H1 (cell line): ENCODE data around the gene GNA12. TPM values are rescaled to one million over a fixed set of nuclear protein-coding genes. Genes with fewer than 3 reads are reported as not detected.

Experiments used
- CTCF ChIA-PET: fragments of 300-600 bp; sonication (Branson Sonifier 250); formaldehyde crosslinking; loops from one replicate; lab custom pipeline; 2021; ENCODE audit not compliant: partially characterized antibody; lab: Charles Lee
- POLR2A ChIA-PET: fragments of 300-600 bp; sonication (Branson Sonifier 250); formaldehyde crosslinking; loops from one replicate; lab custom pipeline; 2021; ENCODE audit warnings: inconsistent platforms; ENCODE audit not compliant: partially characterized antibody; lab: Charles Lee
- DNase-seq, 2 experiments: peaks; one replicate each; pipeline versions ENCODE4 v3.0.0 to v3.0.0-alpha.2; 2010 to 2022; ENCODE audit warnings: low spot score in 2 of 2, low read depth in 1 of 2, mixed read lengths in 1 of 2
- FAIRE-seq: peaks from 2 replicates; lab custom pipeline; 2011; peaks lifted over from hg19 to GRCh38; lab: Jason Lieb, UNC
- H2AFZ ChIP-seq: 2 replicates; pipeline ENCODE4 v1.8.1; 2012; ENCODE audit warnings: low read length, inconsistent platforms
- H2AK5ac ChIP-seq: 2 replicates; pipeline ENCODE4 v1.6.1; 2013; ENCODE audit warnings: low read depth, low read length
- H2BK120ac ChIP-seq: replicated peaks from 2 replicates; pipeline ENCODE3; 2013; ENCODE audit warnings: low read depth, low read length, inconsistent platforms
- H2BK12ac ChIP-seq: 2 replicates; pipeline ENCODE4 v1.6.1; 2013; ENCODE audit warnings: low read depth, low read length
- H2BK15ac ChIP-seq: 2 replicates; pipeline ENCODE4 v1.6.1; 2013; ENCODE audit warnings: low read length
- H2BK20ac ChIP-seq: 2 replicates; pipeline ENCODE4 v1.6.1; 2013; ENCODE audit warnings: low read length
- H2BK5ac ChIP-seq: 2 replicates; pipeline ENCODE4 v1.6.1; 2013; ENCODE audit warnings: low read depth, low read length
- H3K14ac ChIP-seq: 2 replicates; pipeline ENCODE4 v1.6.1; 2013; ENCODE audit warnings: inconsistent platforms; ENCODE audit not compliant: insufficient read length
- H3K18ac ChIP-seq: 2 replicates; pipeline ENCODE4 v1.6.1; 2013; ENCODE audit warnings: low read length; ENCODE audit errors: extremely low read depth
- H3K23ac ChIP-seq: 2 replicates; pipeline ENCODE4 v1.6.1; 2013; ENCODE audit warnings: inconsistent platforms; ENCODE audit not compliant: insufficient read length
- H3K23me2 ChIP-seq: 2 replicates; pipeline ENCODE4 v1.6.1; 2013; ENCODE audit warnings: low read depth, low read length
- H3K27ac ChIP-seq: 2 replicates; pipeline ENCODE4 v1.6.1; 2011; ENCODE audit warnings: low read depth, low read length, inconsistent platforms
- H3K27me3 ChIP-seq, 4 experiments: replicated peaks in 1 of 4; 1 replicate in 1 of 4; 2 replicates in 3 of 4; pipeline versions ENCODE4 v1.6.1 to v1.8.1; 2011 to 2013; ENCODE audit warnings: low read length in 3 of 4, mild to moderate bottlenecking in 3 of 4, inconsistent platforms in 2 of 4, mixed read lengths in 2 of 4, moderate library complexity in 1 of 4; ENCODE audit not compliant: control insufficient read depth in 3 of 4, insufficient read depth in 3 of 4; ENCODE audit errors: extremely low read depth in 1 of 4
- H3K36me3 ChIP-seq, 4 experiments: 2 replicates each; pipeline versions ENCODE4 v1.6.1 to v1.8.1; 2011 to 2013; ENCODE audit warnings: mild to moderate bottlenecking in 4 of 4, low read length in 3 of 4, moderate library complexity in 2 of 4, control low read depth in 1 of 4, inconsistent platforms in 1 of 4; ENCODE audit not compliant: insufficient read depth in 4 of 4, control insufficient read depth in 2 of 4
- H3K4ac ChIP-seq: replicated peaks from 2 replicates; pipeline ENCODE3; 2013; ENCODE audit warnings: low read length, low read depth, mixed read lengths, inconsistent platforms; ENCODE audit not compliant: insufficient read length
- H3K4me1 ChIP-seq, 4 experiments: replicated peaks in 1 of 4; 1 replicate in 1 of 4; 2 replicates in 3 of 4; pipeline versions ENCODE4 v1.6.1 to v1.8.1; 2011 to 2013; ENCODE audit warnings: low read length in 3 of 4, inconsistent platforms in 2 of 4, mixed read lengths in 1 of 4; ENCODE audit not compliant: insufficient read depth in 4 of 4, control insufficient read depth in 3 of 4
- H3K4me2 ChIP-seq, 2 experiments: 2 replicates each; pipeline versions ENCODE4 v1.6.1 to v1.8.1; 2011 to 2013; ENCODE audit warnings: low read depth in 2 of 2, low read length in 2 of 2, control low read depth in 1 of 2, inconsistent platforms in 1 of 2, mild to moderate bottlenecking in 1 of 2; ENCODE audit not compliant: insufficient read depth in 1 of 2
- H3K4me3 ChIP-seq, 4 experiments: fragments of 200-600, 300-600 bp in 1 of 4; sonication (generic), shearing (Covaris generic), sonication (Bioruptor Twin) in 1 of 4; 2 replicates each; pipeline versions ENCODE4 v1.5.1 to v1.8.1; 2011 to 2016; ENCODE audit warnings: low read length in 4 of 4, low read depth in 3 of 4, control low read depth in 2 of 4, inconsistent platforms in 2 of 4, mild to moderate bottlenecking in 2 of 4, mixed read lengths in 1 of 4, moderate library complexity in 1 of 4; ENCODE audit not compliant: insufficient read depth in 2 of 4; ENCODE audit errors: extremely low read depth in 1 of 4
- H3K56ac ChIP-seq: replicated peaks from 2 replicates; pipeline ENCODE3; 2013; ENCODE audit warnings: low read depth, mild to moderate bottlenecking, mixed read lengths, low read length, inconsistent platforms; ENCODE audit not compliant: insufficient read length
- H3K79me1 ChIP-seq: 2 replicates; pipeline ENCODE4 v1.6.1; 2013; ENCODE audit warnings: low read depth, low read length, control low read depth
- H3K79me2 ChIP-seq, 2 experiments: 2 replicates each; pipeline versions ENCODE4 v1.6.1 to v1.8.1; 2012 to 2013; ENCODE audit warnings: low read length in 2 of 2, mild to moderate bottlenecking in 2 of 2, inconsistent platforms in 1 of 2; ENCODE audit not compliant: insufficient read depth in 2 of 2, control insufficient read depth in 1 of 2
- H3K9ac ChIP-seq, 4 experiments: replicated peaks in 1 of 4; 1 replicate in 1 of 4; 2 replicates in 3 of 4; pipeline versions ENCODE4 v1.6.1 to v1.8.1; 2011 to 2013; ENCODE audit warnings: low read depth in 3 of 4, low read length in 3 of 4, control low read depth in 2 of 4, mild to moderate bottlenecking in 2 of 4, moderate library complexity in 2 of 4, inconsistent platforms in 1 of 4; ENCODE audit errors: extremely low read depth in 1 of 4
- H3K9me3 ChIP-seq, 2 experiments: 2 replicates each; pipeline versions ENCODE4 v1.6.1 to v1.8.1; 2012 to 2013; ENCODE audit warnings: mild to moderate bottlenecking in 2 of 2, moderate library complexity in 2 of 2, control low read depth in 1 of 2, inconsistent platforms in 1 of 2, low read depth in 1 of 2, low read length in 1 of 2, mixed read lengths in 1 of 2; ENCODE audit not compliant: insufficient read depth in 2 of 2
- H4K20me1 ChIP-seq, 2 experiments: replicated peaks in 1 of 2; 2 replicates each; pipeline versions ENCODE3 to v1.8.1; 2011 to 2013; ENCODE audit warnings: inconsistent platforms in 2 of 2, low read length in 2 of 2, mild to moderate bottlenecking in 1 of 2; ENCODE audit not compliant: insufficient read depth in 2 of 2, control insufficient read depth in 1 of 2
- H4K5ac ChIP-seq: 2 replicates; pipeline ENCODE4 v1.6.1; 2013; ENCODE audit warnings: low read length, low read depth, mixed read lengths, inconsistent platforms; ENCODE audit not compliant: insufficient read length
- H4K8ac ChIP-seq: 2 replicates; pipeline ENCODE4 v1.8.0; 2013; ENCODE audit warnings: mild to moderate bottlenecking, moderate library complexity, low read length, inconsistent platforms; ENCODE audit not compliant: insufficient read depth; ENCODE audit errors: extremely low read depth
- H4K91ac ChIP-seq: replicated peaks from 2 replicates; pipeline ENCODE3; 2013; ENCODE audit warnings: low read length, mixed read lengths, inconsistent platforms; ENCODE audit not compliant: insufficient read length
- E2F6 ChIP-seq: IDR thresholded peaks from 2 replicates; pipeline ENCODE4 v1.6.1; 2012; ENCODE audit warnings: inconsistent platforms
- GTF2F1 ChIP-seq: IDR thresholded peaks from 2 replicates; pipeline ENCODE4 v1.6.1; 2012; ENCODE audit warnings: low read depth, low read length, improper control_type of control experiment, borderline replicate concordance
- HDAC6 ChIP-seq: IDR thresholded peaks from one replicate; pipeline ENCODE4 v1.7.1; 2012; ENCODE audit warnings: low read depth, mild to moderate bottlenecking, inconsistent platforms, low read length, moderate library complexity
- JUN ChIP-seq: IDR thresholded peaks from 2 replicates; pipeline ENCODE4 v1.6.1; 2011; ENCODE audit warnings: low read depth, mild to moderate bottlenecking, improper control_type of control experiment, low read length
- NANOG ChIP-seq: IDR thresholded peaks from 2 replicates; pipeline ENCODE4 v1.6.1; 2011; ENCODE audit warnings: low read length, low read depth, mild to moderate bottlenecking, inconsistent platforms; ENCODE audit not compliant: insufficient read depth, poor library complexity, severe bottlenecking
- PHF8 ChIP-seq: fragments of 200-600 bp; sonication (generic); conservative IDR thresholded peaks from 2 replicates; pipeline ENCODE4 v1.7.1; 2012; ENCODE audit warnings: low read depth, mild to moderate bottlenecking, inconsistent platforms, low read length, moderate library complexity
- RAD21 ChIP-seq, 2 experiments: IDR thresholded peaks in 1 of 2; conservative IDR thresholded peaks in 1 of 2; 2 replicates each; pipeline ENCODE4 v1.6.1; 2011; ENCODE audit warnings: low read depth in 2 of 2, low read length in 2 of 2, improper control_type of control experiment in 1 of 2, inconsistent platforms in 1 of 2, mild to moderate bottlenecking in 1 of 2, moderate library complexity in 1 of 2
- RXRA ChIP-seq: IDR thresholded peaks from 2 replicates; pipeline ENCODE4 v1.6.1; 2011; ENCODE audit warnings: low read depth, mild to moderate bottlenecking, low read length, moderate library complexity; ENCODE audit not compliant: insufficient read depth
- SUZ12 ChIP-seq: fragments of 200-600 bp; sonication (generic); IDR thresholded peaks from 2 replicates; pipeline ENCODE4 v1.6.1; 2012; ENCODE audit warnings: mild to moderate bottlenecking, inconsistent platforms, low read length, moderate library complexity, mixed read lengths
- TBP ChIP-seq: IDR thresholded peaks from 2 replicates; pipeline ENCODE4 v1.6.1; 2011; ENCODE audit warnings: low read depth, low read length, improper control_type of control experiment
- TCF12 ChIP-seq: IDR thresholded peaks from 2 replicates; pipeline ENCODE4 v1.6.1; 2011; ENCODE audit warnings: low read depth, mild to moderate bottlenecking, low read length
- TEAD4 ChIP-seq: IDR thresholded peaks from 2 replicates; pipeline ENCODE4 v1.6.1; 2012; ENCODE audit warnings: low read depth, low read length, inconsistent platforms, mixed read lengths
- ZNF274 ChIP-seq: IDR thresholded peaks from 2 replicates; pipeline ENCODE4 v1.7.0; 2012; ENCODE audit warnings: low read length, borderline replicate concordance; ENCODE audit errors: extremely low read depth
- WGBS, 2 experiments: shearing (Covaris generic) in 1 of 2; methylation state at CpG; one replicate each; pipeline versions ENCODE4 v1.1.6 to v1.1.7; 2013 to 2015; ENCODE audit warnings: low lambda C conversion rate in 2 of 2, mixed read lengths in 2 of 2, inconsistent platforms in 1 of 2, low coverage in 1 of 2, missing lambda C conversion rate in 1 of 2; ENCODE audit not compliant: insufficient replicate concordance in 2 of 2, insufficient coverage in 1 of 2, insufficient read length in 1 of 2; ENCODE audit errors: extremely low coverage in 1 of 2, missing lambda C conversion rate in 1 of 2; 5-methylcytosine and 5-hydroxymethylcytosine counted together
- polyA plus RNA-seq, 7 experiments: library from polyadenylated mRNA; depleted of rRNA in 3 of 7; stranded (reverse) in 5 of 7; unstranded in 2 of 7; fragments of >200 nt in 5 of 7; fragments of 200-250 nt in 2 of 7; gene quantifications; 1 replicate in 5 of 7; 2 replicates in 1 of 7; 4 replicates in 1 of 7; pipeline versions ENCODE4 v1.2.1 to v1.2.3, GENCODE V29; 2011 to 2013; ENCODE audit warnings: missing spikeins in 2 of 7, mixed read lengths in 2 of 7
- total RNA-seq: library from RNA; stranded (reverse); fragmentation: NEBNext Ultra II Directional; extraction: Animal tissue kit (Norgen Biotek cat#: 25700); gene quantifications from 2 replicates; pipeline ENCODE4 v1.2.1, GENCODE V29; 2021

GNA12 gene
- total and polyA plus RNA-seq, 2 of the 8 experiments (the other 6 are each of a cell fraction or from before 2014, with no cell fraction given) = 96.5 to 109 TPM

GRCh38 chr7:2799253-2799652 lies 44.9 kb downstream of the GNA12 start:
- no peak overlapping the region for H3K9ac ChIP-seq
- H3K4ac ChIP-seq = no peak overlapping the region
- H3K27me3 ChIP-seq = no peaks in the 10 kb centered on the region
- H2BK12ac ChIP-seq = no peak overlapping the region
- peaks cover 17% of the 10 kb centered on the region for H3K79me1 ChIP-seq
- H4K20me1 ChIP-seq = peaks cover 0 to 19% of the 10 kb centered on the region in 2 experiments
- H2BK5ac ChIP-seq = no peak overlapping the region
- no peak overlapping the region for H3K4me2 ChIP-seq
- H3K23me2 ChIP-seq = no peaks in the 10 kb centered on the region; the same call in 1 of the 2 replicates
- no peak overlapping the region for H4K5ac ChIP-seq
- ChIA-PET CTCF (interaction anchor here (1.1 to 2.1 kb wide), 8 partner anchors 9 to 89 kb away, joined by 3 to 9 read pairs (median 4); no protein-coding TSS in a partner anchor), POLR2A (interaction anchor here (0.8 to 1.6 kb wide), 2 partner anchors 9 to 25 kb away, joined by 3 to 4 read pairs; no protein-coding TSS in a partner anchor)
- H4K91ac ChIP-seq = no peak overlapping the region
- no peak overlapping the region for H2AFZ ChIP-seq
- H3K9me3 ChIP-seq = no peaks in the 10 kb centered on the region
- H3K23ac ChIP-seq = no peak overlapping the region
- H2BK15ac ChIP-seq = no peak overlapping the region
- H4K8ac ChIP-seq = no peak overlapping the region; the same call in 1 of the 2 replicates
- no peak overlapping the region for H3K18ac ChIP-seq
- H3K4me1 ChIP-seq = peaks cover 10 to 26% (median 16%) of the 10 kb centered on the region in 4 experiments
- peaks cover 12 to 92% of the 10 kb centered on the region in 2 experiments for H3K79me2 ChIP-seq
- no peak overlapping the region for H2BK120ac ChIP-seq
- H3K14ac ChIP-seq = no peak overlapping the region
- DNase-seq = no peak
- H2AK5ac ChIP-seq = no peak overlapping the region
- H3K27ac ChIP-seq = no peak overlapping the region
- FAIRE-seq = no peak
- peaks cover 5 to 10% (median 7%) of the 10 kb centered on the region in 4 experiments; a peak in 6 of 8 replicates for H3K36me3 ChIP-seq
- no peak overlapping the region for H2BK20ac ChIP-seq
- 89% methylated on average over 4 of the region's 4 CpGs; no CpG with 5 or more reads in 1 of the 2 experiments for WGBS, 2 experiments
- H3K4me3 ChIP-seq = no peak overlapping the region
- no peak overlapping the region for H3K56ac ChIP-seq
- TF ChIP-seq RAD21 (IDR thresholded peaks at IDR 0.05 in 1 of 2, conservative IDR thresholded peaks at IDR 0.05 in 1 of 2; ENCODE audit: low read depth in 2 of 2, low read length in 2 of 2) (no peak), GTF2F1 (no peak), TBP (no peak), JUN (no peak), PHF8 (no peak), E2F6 (no peak), HDAC6 (no peak), SUZ12 (no peak), ZNF274 (no peak), TCF12 (no peak), RXRA (no peak), TEAD4 (no peak), NANOG (no peak)
